K562 (cell line): Measurements from ENCODE around the gene RUNDC3A. TPM values are rescaled to one million over a fixed set of nuclear protein-coding genes. Genes with fewer than 3 reads are reported as not detected.

ENCODE experiments used
- ATAC-seq: fragments of 200-7000 bp; cut with Tn5 transposase; 3 replicates; pipeline ENCODE4 v1.9.1; 2020; ENCODE audit warnings: moderate library complexity
- BruUV-seq: library from RNA; stranded (reverse); fragments of 400-500 nt; replicated peaks from 2 replicates; lab custom pipeline; 2021; lab: Mats Ljungman, UMichigan
- CTCF ChIA-PET: fragments of 300-600 bp; formaldehyde crosslinking; extraction: SDS; loops from one replicate; lab custom pipeline; 2021; ENCODE audit warnings: low intra/inter-chr PET ratio; lab: Yijun Ruan, JAX
- POLR2A ChIA-PET: fragments of 300-600, 350-650 bp; sonication (Branson Sonifier 250); formaldehyde crosslinking; extraction: SDS; loops from one replicate; lab custom pipeline; 2021; ENCODE audit warnings: antibody characterized with exemption, inconsistent platforms; lab: Yijun Ruan, JAX
- DNase-seq, 4 experiments: peaks; one replicate each; pipeline versions ENCODE4 v3.0.0 to v3.0.0-alpha.2; 2011 to 2018; ENCODE audit warnings: low spot score in 3 of 4, mixed read lengths in 3 of 4; ENCODE audit errors: extremely low read depth in 1 of 4
- FAIRE-seq: peaks from 2 replicates; lab custom pipeline; 2011; peaks lifted over from hg19 to GRCh38; lab: Jason Lieb, UNC
- H2AFZ ChIP-seq: 2 replicates; pipeline ENCODE4 v1.6.0; 2011; ENCODE audit warnings: low read depth, low read length, control low read depth, inconsistent platforms
- H3K27ac ChIP-seq: fragments of 200-600 bp; 3 replicates; pipeline ENCODE4 v1.8.0; 2011; ENCODE audit warnings: low read depth, mild to moderate bottlenecking, control low read depth, inconsistent platforms, low read length, moderate library complexity, mixed read lengths; ENCODE audit errors: extremely low read depth
- H3K27me3 ChIP-seq, 2 experiments: fragments of 300-600 bp in 1 of 2; 2 replicates in 1 of 2; 3 replicates in 1 of 2; pipeline versions ENCODE4 v1.6.0 to v1.8.0; 2011; ENCODE audit warnings: inconsistent platforms in 2 of 2, low read length in 2 of 2, mild to moderate bottlenecking in 1 of 2, mixed read lengths in 1 of 2, moderate library complexity in 1 of 2; ENCODE audit not compliant: control insufficient read depth in 2 of 2, insufficient read depth in 2 of 2
- H3K36me3 ChIP-seq: fragments of 300-600 bp; 3 replicates; pipeline ENCODE4 v1.8.0; 2011; ENCODE audit warnings: mild to moderate bottlenecking, low read length, inconsistent platforms; ENCODE audit not compliant: control insufficient read depth, insufficient read depth
- H3K4me1 ChIP-seq, 2 experiments: fragments of 200-600 bp in 1 of 2; replicated peaks in 1 of 2; 2 replicates in 1 of 2; 3 replicates in 1 of 2; pipeline versions ENCODE4 v1.5.1 to v1.8.0; 2011; ENCODE audit warnings: inconsistent platforms in 2 of 2, low read length in 2 of 2, mild to moderate bottlenecking in 1 of 2, mixed read lengths in 1 of 2, moderate library complexity in 1 of 2; ENCODE audit not compliant: control insufficient read depth in 2 of 2, insufficient read depth in 2 of 2
- H3K4me2 ChIP-seq: 2 replicates; pipeline ENCODE4 v1.6.1; 2011; ENCODE audit warnings: low read length, control low read depth, inconsistent platforms, mixed read lengths; ENCODE audit not compliant: insufficient read depth
- H3K4me3 ChIP-seq: fragments of 200-600 bp; sonication (generic), shearing (Covaris generic); 2 replicates; pipeline ENCODE4 v1.5.1; 2016; ENCODE audit warnings: control low read depth, inconsistent platforms
- H3K79me2 ChIP-seq: fragments of 200-600 bp; 3 replicates; pipeline ENCODE4 v1.8.0; 2011; ENCODE audit warnings: low read length, inconsistent platforms; ENCODE audit not compliant: control insufficient read depth, insufficient read depth
- H3K9ac ChIP-seq, 2 experiments: 2 replicates each; pipeline versions ENCODE4 v1.6.0 to v1.6.1; 2011; ENCODE audit warnings: low read depth in 2 of 2, low read length in 2 of 2, control low read depth in 1 of 2, inconsistent platforms in 1 of 2, mild to moderate bottlenecking in 1 of 2, mixed read lengths in 1 of 2; ENCODE audit not compliant: insufficient read depth in 1 of 2
- H3K9me1 ChIP-seq: one replicate; pipeline ENCODE4 v1.6.0; 2011; ENCODE audit warnings: inconsistent platforms, mild to moderate bottlenecking, low read length, moderate library complexity; ENCODE audit not compliant: control insufficient read depth, insufficient read depth
- H3K9me3 ChIP-seq: replicated peaks from 2 replicates; pipeline ENCODE4 v1.5.1; 2011; ENCODE audit warnings: low read depth, low read length, inconsistent platforms; ENCODE audit not compliant: control insufficient read depth, insufficient read depth
- H4K20me1 ChIP-seq: replicated peaks from 2 replicates; pipeline ENCODE4 v1.6.1; 2011; ENCODE audit warnings: low read length, inconsistent platforms, mixed read lengths; ENCODE audit not compliant: control insufficient read depth, insufficient read depth
- ELK3 ChIP-seq: fragments of 450-650 bp; formaldehyde crosslinking; IDR thresholded peaks from 2 replicates; pipeline ENCODE4 v1.4.0; 2020; ENCODE audit warnings: mild to moderate bottlenecking
- HNRNPH1 ChIP-seq: fragments of 200-400 bp; formaldehyde crosslinking; optimal IDR thresholded peaks from 2 replicates; pipeline ENCODE3; 2017; ENCODE audit warnings: low read depth, mild to moderate bottlenecking, low read length, moderate library complexity
- JUND ChIP-seq, 2 experiments: IDR thresholded peaks; 2 replicates in 1 of 2; 3 replicates in 1 of 2; pipeline ENCODE4 v1.6.1; 2011; ENCODE audit warnings: borderline replicate concordance in 2 of 2, low read depth in 2 of 2, low read length in 2 of 2, improper control_type of control experiment in 1 of 2, missing biosample characterization in 1 of 2, missing genetic modification characterization in 1 of 2, missing genetic modification reagents in 1 of 2
- SRF ChIP-seq, 2 experiments: fragments of 250-450, 450-650 bp in 1 of 2; sonication (Bioruptor Pico) in 1 of 2; sonication (generic) in 1 of 2; formaldehyde crosslinking; IDR thresholded peaks; 2 replicates each; pipeline versions ENCODE4 v1.5.0 to v1.5.1; 2020 to 2022; ENCODE audit warnings: mild to moderate bottlenecking in 1 of 2, missing genetic modification reagents in 1 of 2
- THAP7 ChIP-seq: fragments of 250-450 bp; sonication (Bioruptor Pico); IDR thresholded peaks from 2 replicates; pipeline ENCODE4 v1.5.0; 2021
- WGBS: fragments of 100-300 bp; shearing (Covaris generic); methylation state at CpG from one replicate; pipeline ENCODE4 v1.1.6; 2016; ENCODE audit warnings: low coverage, mixed read lengths; ENCODE audit not compliant: insufficient coverage; ENCODE audit errors: missing lambda C conversion rate; 5-methylcytosine and 5-hydroxymethylcytosine counted together
- in situ Hi-C: fragments of 300-500 bp; cut with MboI; formaldehyde crosslinking; loops from 4 replicates; pipeline ENCODE4 v1.15.0; 2018; ENCODE audit warnings: inconsistent platforms, mixed read lengths
- intact Hi-C: fragments of 100-400 bp; cut with micrococcal nuclease; formaldehyde crosslinking; loops from 2 replicates; pipeline ENCODE4 v1.14.2; 2022
- polyA plus RNA-seq, 8 experiments: library from polyadenylated mRNA; depleted of rRNA in 4 of 8; stranded (reverse) in 5 of 8; unstranded in 3 of 8; fragments of >200 nt; fragmentation: Nextera tagmentation in 2 of 8; fragmentation: Illumina TruSeq in 1 of 8; extraction: Ambion mirVana in 2 of 8; extraction: Trizol in 1 of 8; gene quantifications; 2 replicates each; pipeline versions ENCODE4 v1.2.1 to v1.2.3, GENCODE V29; 2011 to 2014; ENCODE audit warnings: inconsistent platforms in 1 of 8, missing spikeins in 1 of 8
- total RNA-seq, 7 experiments: library from RNA; depleted of rRNA in 6 of 7; stranded (reverse); fragments of >200 nt in 6 of 7; fragmentation: Illumina TruSeq in 2 of 7; extraction: Trizol in 2 of 7; gene quantifications; 2 replicates each; pipeline versions ENCODE4 v1.2.1 to v1.2.3, GENCODE V29; 2011 to 2021; ENCODE audit warnings: low replicate concordance in 1 of 7
- TF ChIP-seq, protein P1 (sequence below), 2 experiments: fragments of 450-650 bp; IDR thresholded peaks; 2 replicates each; pipeline ENCODE4 v1.6.1; 2018; ENCODE audit warnings: mild to moderate bottlenecking in 2 of 2, low read depth in 1 of 2; ENCODE audit not compliant: partially characterized antibody in 2 of 2
- TF ChIP-seq, protein P2 (sequence below): sonication (generic); formaldehyde crosslinking; IDR thresholded peaks from 2 replicates; pipeline ENCODE4 v1.8.0; 2022; ENCODE audit warnings: missing genetic modification reagents, mild to moderate bottlenecking, moderate library complexity, borderline replicate concordance

Gene RUNDC3A
- total and polyA plus RNA-seq, 9 of the 15 experiments (the other 6 are each of a cell fraction or from before 2014, with no cell fraction given) = not detected

- BruUV-seq = no TSS peak
- DNase-seq (no peak), ATAC-seq (no peak), FAIRE-seq (no peak)
- Histone ChIP-seq H3K27ac (no peak overlapping the region), H3K27me3 (peaks cover 10 to 53% of the 10 kb centered on the region in 2 experiments; a peak in 4 of 5 replicates), H3K4me1 (peaks cover 0 to 34% of the 10 kb centered on the region in 2 experiments; a peak in 4 of 5 replicates), H3K9me3 (no peaks in the 10 kb centered on the region), H2AFZ (no peak overlapping the region), H3K4me3 (no peak overlapping the region), H4K20me1 (no peaks in the 10 kb centered on the region; the same call in 1 of the 2 replicates), H3K36me3 (no peaks in the 10 kb centered on the region), H3K79me2 (no peaks in the 10 kb centered on the region), H3K4me2 (no peak overlapping the region), H3K9me1 (no peaks in the 10 kb centered on the region), H3K9ac (no peak overlapping the region)
- intact Hi-C loops = no loop called here
- TF ChIP-seq SRF (CRISPR knock-in tag; IDR thresholded peaks at IDR 0.05) (no peak), THAP7 (CRISPR knock-in tag) (no peak), HNRNPH1 (no peak), JUND (IDR thresholded peaks at IDR 0.05; ENCODE audit: borderline replicate concordance, low read depth, low read length) (no peak), JUND (tag; IDR thresholded peaks at IDR 0.05; ENCODE audit: borderline replicate concordance, low read depth, low read length) (no peak), ELK3 (CRISPR knock-in tag) (no peak)
- TF ChIP-seq, protein P1, sequence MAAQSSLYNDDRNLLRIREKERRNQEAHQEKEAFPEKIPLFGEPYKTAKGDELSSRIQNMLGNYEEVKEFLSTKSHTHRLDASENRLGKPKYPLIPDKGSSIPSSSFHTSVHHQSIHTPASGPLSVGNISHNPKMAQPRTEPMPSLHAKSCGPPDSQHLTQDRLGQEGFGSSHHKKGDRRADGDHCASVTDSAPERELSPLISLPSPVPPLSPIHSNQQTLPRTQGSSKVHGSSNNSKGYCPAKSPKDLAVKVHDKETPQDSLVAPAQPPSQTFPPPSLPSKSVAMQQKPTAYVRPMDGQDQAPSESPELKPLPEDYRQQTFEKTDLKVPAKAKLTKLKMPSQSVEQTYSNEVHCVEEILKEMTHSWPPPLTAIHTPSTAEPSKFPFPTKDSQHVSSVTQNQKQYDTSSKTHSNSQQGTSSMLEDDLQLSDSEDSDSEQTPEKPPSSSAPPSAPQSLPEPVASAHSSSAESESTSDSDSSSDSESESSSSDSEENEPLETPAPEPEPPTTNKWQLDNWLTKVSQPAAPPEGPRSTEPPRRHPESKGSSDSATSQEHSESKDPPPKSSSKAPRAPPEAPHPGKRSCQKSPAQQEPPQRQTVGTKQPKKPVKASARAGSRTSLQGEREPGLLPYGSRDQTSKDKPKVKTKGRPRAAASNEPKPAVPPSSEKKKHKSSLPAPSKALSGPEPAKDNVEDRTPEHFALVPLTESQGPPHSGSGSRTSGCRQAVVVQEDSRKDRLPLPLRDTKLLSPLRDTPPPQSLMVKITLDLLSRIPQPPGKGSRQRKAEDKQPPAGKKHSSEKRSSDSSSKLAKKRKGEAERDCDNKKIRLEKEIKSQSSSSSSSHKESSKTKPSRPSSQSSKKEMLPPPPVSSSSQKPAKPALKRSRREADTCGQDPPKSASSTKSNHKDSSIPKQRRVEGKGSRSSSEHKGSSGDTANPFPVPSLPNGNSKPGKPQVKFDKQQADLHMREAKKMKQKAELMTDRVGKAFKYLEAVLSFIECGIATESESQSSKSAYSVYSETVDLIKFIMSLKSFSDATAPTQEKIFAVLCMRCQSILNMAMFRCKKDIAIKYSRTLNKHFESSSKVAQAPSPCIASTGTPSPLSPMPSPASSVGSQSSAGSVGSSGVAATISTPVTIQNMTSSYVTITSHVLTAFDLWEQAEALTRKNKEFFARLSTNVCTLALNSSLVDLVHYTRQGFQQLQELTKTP (IDR thresholded peaks at IDR 0.05; ENCODE audit: low read depth in 1 of 2, partially characterized antibody in 2 of 2) = no peak
- TF ChIP-seq, protein P2, sequence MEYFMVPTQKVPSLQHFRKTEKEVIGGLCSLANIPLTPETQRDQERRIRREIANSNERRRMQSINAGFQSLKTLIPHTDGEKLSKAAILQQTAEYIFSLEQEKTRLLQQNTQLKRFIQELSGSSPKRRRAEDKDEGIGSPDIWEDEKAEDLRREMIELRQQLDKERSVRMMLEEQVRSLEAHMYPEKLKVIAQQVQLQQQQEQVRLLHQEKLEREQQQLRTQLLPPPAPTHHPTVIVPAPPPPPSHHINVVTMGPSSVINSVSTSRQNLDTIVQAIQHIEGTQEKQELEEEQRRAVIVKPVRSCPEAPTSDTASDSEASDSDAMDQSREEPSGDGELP = no peak
- in situ Hi-C loops = no loop called here
- ChIA-PET CTCF (no interaction called here), POLR2A (interaction anchor here (1.2 to 1.3 kb wide), 2 partner anchors 10 to 12 kb away, joined by 5 to 6 read pairs; no protein-coding TSS in a partner anchor)
- 9% methylated on average over 2 of the region's 2 CpGs for WGBS
Observed at GRCh38 chr17:44310188-44310587, 1.8 kb downstream of the RUNDC3A start.
